ENCODE results near the gene NUDT15.

GRCh38 chr13:48040049-48040448 is 2.5 kb downstream of the NUDT15 start:
- no peak for TF ChIP-seq POLR2A (IDR thresholded peaks at IDR 0.05)
- no peak for TF ChIP-seq CTCF (IDR thresholded peaks at IDR 0.05)
- TF ChIP-seq EP300 (IDR thresholded peaks at IDR 0.05), result no peak

All from upper lobe of left lung (tissue), 4 donors.